ENCODE data around the gene SAMD4A.

SAMD4A gene

DNA sequence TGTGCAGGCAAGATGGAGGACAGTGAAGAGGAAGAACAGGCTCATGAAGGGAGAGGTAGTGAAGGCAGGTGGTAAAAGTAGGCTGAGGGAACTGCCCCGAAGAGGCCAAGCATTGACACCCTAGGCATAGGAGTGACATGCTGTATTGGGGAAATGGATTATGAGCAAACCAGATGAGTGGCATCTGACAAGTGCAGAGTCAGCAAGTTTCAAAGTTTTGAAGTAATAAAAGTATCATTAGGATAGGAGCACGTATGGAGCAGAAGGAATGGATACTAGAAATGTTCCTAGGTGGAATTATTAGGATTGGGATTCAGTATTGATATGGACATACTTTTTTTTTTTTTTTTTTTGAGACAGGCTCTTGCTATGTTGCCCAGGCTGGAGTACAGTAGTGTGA, 139.8 kb downstream of the SAMD4A start:
- DNase-seq (ENCODE audit: low read depth), result no peak

- no peak for DNase-seq (ENCODE audit: low read depth)
Measured at GRCh38 chr14:54708161-54708560, 141.2 kb downstream of the SAMD4A start.

DNA sequence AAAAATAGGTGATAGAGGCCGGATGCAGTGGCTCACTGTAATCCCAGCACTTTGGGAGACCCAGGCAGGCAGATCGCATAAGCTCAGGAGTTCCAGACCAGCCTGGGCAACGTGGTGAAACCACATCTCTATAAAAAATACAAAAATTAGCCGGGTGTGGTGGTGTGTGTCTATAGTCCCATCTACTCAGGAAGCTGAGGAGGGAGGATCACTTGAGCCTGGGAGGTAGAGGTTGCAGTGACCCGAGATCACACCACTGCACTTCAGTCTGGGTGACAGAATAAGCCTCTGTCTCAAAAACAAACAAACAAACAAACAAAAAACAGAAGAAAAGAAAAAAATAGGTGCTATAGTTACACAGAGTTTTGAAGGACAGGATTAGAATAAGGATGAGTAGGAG, 142.1 kb downstream of the SAMD4A start:
- DNase-seq (ENCODE audit: low read depth), result no peak

GRCh38 chr14:54709444-54709843, 142.5 kb downstream of the SAMD4A start:
- no peak for DNase-seq (ENCODE audit: low read depth)

DNA sequence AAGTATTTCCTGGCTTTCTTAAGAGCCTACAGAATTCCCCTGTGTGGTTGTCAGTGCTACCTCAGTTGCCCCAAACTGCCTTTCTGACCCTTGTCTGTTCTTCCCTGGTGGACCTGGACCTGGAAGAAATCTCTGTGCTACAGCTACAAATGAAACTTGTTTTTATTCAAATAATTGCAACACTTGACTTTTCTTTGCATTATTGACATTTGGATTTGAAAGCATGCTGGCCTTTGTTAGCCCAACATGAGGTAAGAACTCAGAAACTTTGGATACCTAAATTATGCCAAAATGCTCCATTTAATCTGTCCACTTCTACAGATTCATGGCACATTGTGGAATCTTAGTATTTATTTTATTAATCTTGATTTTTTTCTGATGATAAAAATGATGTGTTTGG, 142.9 kb downstream of the SAMD4A start:
- DNase-seq (ENCODE audit: low read depth), result no peak

DNA sequence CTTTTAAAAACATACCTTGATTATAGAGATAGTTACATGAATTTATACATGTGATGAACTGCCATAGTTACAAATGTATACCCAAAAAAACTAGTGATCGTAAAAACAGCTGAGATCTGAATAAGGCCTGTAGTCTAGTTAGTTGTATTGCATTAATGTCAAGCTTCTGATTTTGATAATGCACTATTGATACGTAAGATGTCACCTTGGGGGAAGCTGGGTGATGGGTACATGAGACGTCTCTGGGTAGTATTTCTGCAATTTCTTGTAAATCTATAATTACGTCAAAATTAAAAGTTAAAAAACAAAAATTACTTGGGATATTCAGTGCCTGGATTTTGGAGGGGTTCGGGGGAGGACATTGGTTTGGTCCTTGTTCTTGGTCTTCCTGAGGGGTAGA, 144.4 kb downstream of the SAMD4A start:
- no peak for DNase-seq (ENCODE audit: low read depth)

GRCh38 chr14:54711812-54712464, 145.0 kb downstream of the SAMD4A start:
- no peak for DNase-seq (ENCODE audit: low read depth)

- DNase-seq (ENCODE audit: low read depth), result no peak
Measured at GRCh38 chr14:54712465-54713200, 145.7 kb downstream of the SAMD4A start.

DNA sequence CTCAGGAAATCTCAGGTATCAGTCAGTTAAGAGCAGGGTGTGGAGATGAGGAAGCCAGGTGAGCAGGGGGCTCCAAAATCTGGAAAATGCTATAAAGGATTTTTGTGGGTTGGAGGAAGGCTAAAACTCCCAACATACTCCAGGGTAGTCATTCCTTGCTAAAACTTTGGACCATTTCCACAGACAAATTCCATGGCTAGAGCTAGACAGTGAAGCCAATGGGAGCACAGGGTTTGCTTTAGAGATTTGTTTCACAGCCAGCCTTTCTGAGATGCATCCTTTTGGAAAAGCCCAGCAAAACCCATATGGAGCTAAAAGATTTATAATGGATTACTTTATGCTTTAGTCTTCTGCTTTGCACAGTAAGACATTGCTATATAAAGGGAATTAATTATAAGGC, 146.5 kb downstream of the SAMD4A start:
- DNase-seq (ENCODE audit: low read depth), result no peak

- no peak for DNase-seq (ENCODE audit: low read depth)
Measured at GRCh38 chr14:54715239-54715638, 148.3 kb downstream of the SAMD4A start.

DNA sequence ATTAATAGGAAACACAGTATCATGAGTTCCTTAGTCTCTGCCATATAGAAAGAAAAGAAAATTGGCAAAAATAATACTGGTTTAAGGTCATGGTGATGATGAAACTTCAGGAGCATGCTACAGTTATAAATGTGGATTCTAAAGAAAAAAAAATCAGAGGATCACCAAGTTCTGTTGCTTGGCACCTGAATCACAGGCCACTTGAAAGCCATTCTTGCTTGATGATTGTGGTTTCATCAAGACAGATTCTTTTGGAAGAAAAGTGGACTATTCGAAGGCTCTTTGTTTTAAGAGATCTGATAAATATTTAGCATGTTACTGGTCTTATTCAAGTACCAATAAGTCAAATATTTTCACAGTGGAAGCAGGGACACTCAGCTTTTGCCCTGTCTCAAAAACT, 148.9 kb downstream of the SAMD4A start:
- DNase-seq (ENCODE audit: low read depth), result no peak

GRCh38 chr14:54716862-54717261, 149.9 kb downstream of the SAMD4A start:
- no peak for DNase-seq (ENCODE audit: low read depth)

- DNase-seq (ENCODE audit: low read depth), result no peak
Measured at GRCh38 chr14:54718046-54718445, 151.1 kb downstream of the SAMD4A start.

DNA sequence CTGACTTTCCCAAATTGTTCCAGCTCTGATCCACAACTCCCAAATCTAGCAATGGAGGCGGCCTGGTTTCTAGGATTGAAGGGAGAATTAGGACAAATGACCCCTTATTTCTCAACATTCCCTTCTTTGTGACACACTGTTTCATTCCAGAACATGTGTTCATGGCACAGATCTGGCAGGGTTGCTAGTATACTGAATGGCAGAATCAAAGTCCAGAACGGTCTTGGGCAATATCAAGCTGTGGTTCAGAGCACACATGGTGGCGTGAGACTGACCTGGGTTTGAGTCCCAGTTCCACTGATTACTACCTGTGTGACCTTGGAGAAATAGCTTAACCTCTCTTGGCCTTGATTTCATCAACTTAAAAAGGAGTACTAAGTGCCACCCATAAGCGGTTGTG, 152.5 kb downstream of the SAMD4A start:
- DNase-seq (ENCODE audit: low read depth), result no peak

DNA sequence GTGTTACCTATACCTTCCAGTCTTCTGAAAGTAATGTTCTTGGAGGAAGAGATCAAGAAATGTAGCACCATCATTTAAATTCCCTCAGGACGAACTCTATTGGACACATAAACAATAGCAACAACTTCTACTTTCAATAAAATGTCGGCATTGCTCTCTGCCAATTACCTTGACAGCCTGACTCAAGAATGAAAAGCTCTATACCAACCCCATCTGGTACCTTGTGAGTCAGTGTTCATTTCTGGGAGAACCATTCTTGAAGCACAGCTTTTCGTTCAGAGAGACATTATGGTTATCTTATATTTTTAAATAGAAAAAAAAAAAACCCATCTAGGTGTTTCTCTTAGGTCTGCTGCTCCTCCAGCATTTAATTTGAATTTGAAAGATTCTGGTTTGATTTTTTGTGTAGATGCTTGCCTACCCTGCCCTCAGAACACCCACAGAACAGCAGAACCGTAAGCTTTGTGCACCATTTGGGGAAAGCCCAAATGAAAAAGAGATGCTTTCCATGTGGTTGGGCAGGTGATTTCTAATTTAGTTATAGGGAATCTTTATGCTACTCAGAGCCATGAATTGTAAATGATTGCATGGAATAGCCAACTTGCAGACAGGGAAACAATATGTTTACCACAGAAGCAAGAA, 156.0 kb downstream of the SAMD4A start:
- no peak for DNase-seq (ENCODE audit: low read depth)

- no peak for DNase-seq (ENCODE audit: low read depth)
Measured at GRCh38 chr14:54724123-54724522, 157.2 kb downstream of the SAMD4A start.

GRCh38 chr14:54724676-54725325, 157.9 kb downstream of the SAMD4A start:
- DNase-seq (ENCODE audit: low read depth), result no peak

- DNase-seq (ENCODE audit: low read depth), result no peak
Measured at GRCh38 chr14:54725998-54726397, 159.1 kb downstream of the SAMD4A start.

DNA sequence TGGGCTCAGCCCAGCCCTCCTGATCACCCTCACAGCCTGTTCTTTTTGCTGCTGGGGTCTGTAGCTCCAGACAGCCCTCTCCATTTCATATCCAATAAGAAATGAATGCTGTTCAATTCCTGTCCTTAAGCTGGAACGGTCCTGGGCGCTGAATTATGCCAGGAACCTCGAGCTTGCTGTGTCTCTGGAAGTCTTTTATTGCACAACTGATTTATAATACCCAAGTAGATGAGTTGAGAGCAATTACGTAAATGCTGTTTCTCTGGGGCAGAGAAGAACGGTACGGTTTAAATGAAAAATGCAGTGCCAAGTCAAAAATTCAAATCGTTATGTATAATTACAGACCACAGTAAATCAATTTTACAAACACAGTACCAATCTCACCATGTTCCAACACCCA, 161.0 kb downstream of the SAMD4A start:
- no peak for DNase-seq (ENCODE audit: low read depth)

DNA sequence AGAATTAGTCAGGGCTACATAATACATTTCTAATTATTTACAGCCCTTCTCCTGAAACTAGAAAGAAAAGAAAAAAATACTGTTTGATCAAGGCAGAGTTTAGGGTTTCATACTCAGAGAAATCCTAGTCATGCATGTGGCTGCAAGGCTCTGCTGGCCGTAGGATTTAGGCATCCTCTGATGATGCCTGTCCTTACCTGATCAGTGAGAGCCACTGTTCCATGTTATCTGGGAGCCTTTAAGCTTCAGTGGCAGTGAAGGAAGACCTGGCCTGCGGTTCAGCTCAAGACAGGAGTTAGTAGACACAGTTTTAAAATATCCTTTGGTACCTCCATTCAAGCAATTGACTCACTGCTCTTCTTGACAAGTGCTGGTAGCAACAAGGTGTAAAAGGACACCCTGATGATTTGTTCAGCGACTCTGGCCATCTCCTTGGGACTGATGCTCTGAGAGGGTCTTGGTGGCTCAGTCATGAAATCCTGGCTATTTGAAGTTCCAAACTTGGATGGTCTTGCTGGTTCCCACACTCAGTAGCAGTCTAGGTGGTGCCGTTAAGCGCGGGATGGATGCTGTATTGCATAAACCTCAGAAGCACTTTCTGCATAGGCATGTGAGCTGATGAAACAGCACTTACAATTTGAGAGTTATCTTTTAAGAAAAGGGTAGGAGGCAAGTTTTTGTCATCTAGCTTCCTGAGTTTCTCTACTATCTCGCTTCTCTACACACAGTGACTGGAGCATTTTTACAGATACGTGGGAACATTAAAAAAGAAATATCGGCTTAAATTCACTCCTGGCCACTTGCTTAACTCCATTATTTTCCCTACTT, 162.0 kb downstream of the SAMD4A start:
- DNase-seq (ENCODE audit: low read depth), result no peak

- no peak for DNase-seq (ENCODE audit: low read depth)
Measured at GRCh38 chr14:54730156-54730961, 163.4 kb downstream of the SAMD4A start.
